AG04450 (cell line): ENCODE data around the gene PNLDC1. TPM values are rescaled to one million over a fixed set of nuclear protein-coding genes. Genes with fewer than 3 reads are reported as not detected.
A peak's percentile ranks its signal among the peaks of the same experiment; 100 is the strongest.
"Not testable (repeated sequence)": the region's sequence is repeated elsewhere in the genome, so short reads cannot be mapped to it uniquely, and the experiment has no call there.

ENCODE experiments used
- CTCF ChIA-PET: fragments of 300-600, 350-600 bp; formaldehyde crosslinking; extraction: SDS; loops from one replicate; lab custom pipeline; 2022; ENCODE audit warnings: antibody characterized with exemption, inconsistent platforms; lab: Charles Lee
- POLR2A ChIA-PET: fragments of 350-600 bp; formaldehyde crosslinking; extraction: SDS; loops from one replicate; lab custom pipeline; 2021; ENCODE audit warnings: antibody characterized with exemption, inconsistent platforms; lab: Yijun Ruan, JAX
- DNase-seq: peaks from one replicate; pipeline ENCODE4 v3.0.0-alpha.2; 2011; ENCODE audit warnings: low read depth, low spot score
- H3K27ac ChIP-seq: one replicate; pipeline ENCODE4 v1.5.1; 2012; ENCODE audit warnings: low read depth, low read length, control low read depth
- H3K27me3 ChIP-seq: one replicate; pipeline ENCODE4 v1.6.0; 2012; ENCODE audit warnings: low read length; ENCODE audit not compliant: control insufficient read depth, insufficient read depth
- H3K4me3 ChIP-seq: 2 replicates; pipeline ENCODE4 v1.5.1; 2011; ENCODE audit warnings: mild to moderate bottlenecking, low read depth, low read length, control low read depth
- H3K9me3 ChIP-seq: 2 replicates; pipeline ENCODE4 v1.5.1; 2012; ENCODE audit warnings: low read length; ENCODE audit not compliant: control insufficient read depth, insufficient read depth
- polyA plus RNA-seq: library from polyadenylated mRNA; depleted of rRNA; stranded (reverse); fragments of >200 nt; gene quantifications from 2 replicates; pipeline ENCODE4 v1.2.3, GENCODE V29; 2011
- TF ChIP-seq, protein P1 (sequence below): IDR thresholded peaks from 2 replicates; pipeline ENCODE4 v1.5.1; 2011; ENCODE audit warnings: low read depth, low read length, control low read depth, inconsistent platforms

The PNLDC1 gene
- polyA plus RNA-seq, 1 experiment = 0.19 TPM

DNA sequence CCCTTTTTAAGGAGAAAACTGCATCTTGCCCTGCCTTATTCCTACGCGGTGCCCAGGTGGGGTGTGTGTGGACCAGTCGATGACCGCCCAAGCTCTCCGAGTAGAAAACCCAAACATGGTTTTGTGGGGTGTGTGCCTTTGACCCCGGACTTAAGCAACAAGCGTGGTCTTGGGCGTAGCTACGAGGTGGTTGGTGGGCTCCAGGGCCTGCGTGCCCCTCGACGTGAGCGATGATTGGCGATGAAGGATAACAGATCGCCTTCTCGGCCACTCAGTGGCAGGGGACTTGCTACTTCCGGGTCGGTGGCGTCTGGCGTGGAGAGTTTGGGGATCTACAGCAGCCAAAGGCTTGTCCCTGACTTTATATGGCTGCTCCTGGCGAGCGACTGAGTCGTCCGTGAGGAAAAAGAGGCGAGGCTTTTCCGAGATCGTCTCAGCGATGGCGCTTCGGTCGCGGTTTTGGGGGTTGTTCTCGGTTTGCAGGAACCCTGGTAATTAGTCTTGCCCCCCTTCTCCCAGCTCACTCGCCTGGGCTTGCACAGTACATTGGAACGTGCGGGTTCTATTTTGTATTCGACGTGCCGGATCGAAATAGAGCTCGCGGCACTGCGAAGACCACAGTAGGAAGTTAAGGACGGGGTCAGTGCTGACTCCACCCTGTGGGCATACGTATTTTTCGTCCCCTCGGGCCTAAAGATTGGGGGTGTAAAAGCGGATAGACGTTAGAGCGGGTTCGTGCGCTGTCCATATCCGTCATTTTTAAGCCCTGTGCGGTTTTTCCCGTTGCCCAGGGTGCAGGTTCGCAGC lies 9.7 kb upstream of the PNLDC1 start, which contains the start of gene MRPL18:
Gene MRPL18 (plus strand): TSS at position 319 of the 807 bp plus-strand sequence. CDS start 121 bp downstream, at position 440.
- ChIA-PET CTCF (interaction anchor here (0.7 to 2.7 kb wide), 4 partner anchors 63 to 298 kb away, joined by 3 to 16 read pairs (median 4); no protein-coding TSS in a partner anchor), POLR2A (interaction anchor here (0.6 to 3.2 kb wide), 8 partner anchors 29 to 1773 kb away, joined by 3 to 31 read pairs (median 7); partner anchors contain the start of genes ACAT2, SOD2 and WTAP)
- Histone ChIP-seq H3K27ac (peak within 1 kb of the TSS; percentile 83), H3K27me3 (no peaks in the 10 kb centered on the region), H3K9me3 (peaks cover 4% of the 10 kb centered on the region; the same call in 1 of the 2 replicates), H3K4me3 (peak within 1 kb of the TSS; percentile 98)
- peak; percentile 93 for DNase-seq
- TF ChIP-seq, protein P1, sequence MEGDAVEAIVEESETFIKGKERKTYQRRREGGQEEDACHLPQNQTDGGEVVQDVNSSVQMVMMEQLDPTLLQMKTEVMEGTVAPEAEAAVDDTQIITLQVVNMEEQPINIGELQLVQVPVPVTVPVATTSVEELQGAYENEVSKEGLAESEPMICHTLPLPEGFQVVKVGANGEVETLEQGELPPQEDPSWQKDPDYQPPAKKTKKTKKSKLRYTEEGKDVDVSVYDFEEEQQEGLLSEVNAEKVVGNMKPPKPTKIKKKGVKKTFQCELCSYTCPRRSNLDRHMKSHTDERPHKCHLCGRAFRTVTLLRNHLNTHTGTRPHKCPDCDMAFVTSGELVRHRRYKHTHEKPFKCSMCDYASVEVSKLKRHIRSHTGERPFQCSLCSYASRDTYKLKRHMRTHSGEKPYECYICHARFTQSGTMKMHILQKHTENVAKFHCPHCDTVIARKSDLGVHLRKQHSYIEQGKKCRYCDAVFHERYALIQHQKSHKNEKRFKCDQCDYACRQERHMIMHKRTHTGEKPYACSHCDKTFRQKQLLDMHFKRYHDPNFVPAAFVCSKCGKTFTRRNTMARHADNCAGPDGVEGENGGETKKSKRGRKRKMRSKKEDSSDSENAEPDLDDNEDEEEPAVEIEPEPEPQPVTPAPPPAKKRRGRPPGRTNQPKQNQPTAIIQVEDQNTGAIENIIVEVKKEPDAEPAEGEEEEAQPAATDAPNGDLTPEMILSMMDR = no peak

DNA sequence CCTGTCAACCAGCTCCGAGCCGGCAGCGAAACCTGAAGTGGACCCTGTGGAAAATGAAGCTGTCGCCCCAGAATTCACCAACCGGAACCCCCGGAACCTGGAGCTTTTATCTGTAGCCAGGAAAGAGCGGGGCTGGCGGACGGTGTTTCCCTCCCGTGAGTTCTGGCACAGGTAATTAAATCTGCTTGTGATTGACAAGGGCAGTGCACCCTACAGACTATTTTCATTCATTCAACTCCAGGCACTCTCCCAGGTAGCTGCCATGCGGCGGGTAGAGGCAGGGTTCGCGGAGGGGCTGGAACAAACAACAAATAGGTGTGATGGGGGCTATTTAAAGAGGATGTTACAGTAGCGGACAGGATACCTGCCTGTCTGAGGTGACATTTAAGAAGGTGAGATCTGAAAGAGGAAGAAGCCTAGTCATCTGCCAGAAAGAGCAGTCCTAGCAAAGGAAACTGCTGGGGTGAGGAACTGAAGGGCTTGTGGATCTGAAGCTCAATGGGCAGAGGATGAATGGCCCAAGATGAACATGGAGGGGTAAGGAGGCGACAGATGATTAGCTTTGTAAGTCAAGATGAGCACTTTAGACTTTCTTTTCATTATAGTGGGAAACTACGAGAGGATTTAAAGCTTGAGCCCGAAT lies 9.0 kb upstream of the PNLDC1 start:
- POLR2A ChIA-PET = interaction anchor here (1.4 to 3.2 kb wide), 3 partner anchors 30 to 239 kb away, joined by 4 to 20 read pairs (median 18); partner anchors contain the start of genes ACAT2 and WTAP
- DNase-seq = no peak

DNA sequence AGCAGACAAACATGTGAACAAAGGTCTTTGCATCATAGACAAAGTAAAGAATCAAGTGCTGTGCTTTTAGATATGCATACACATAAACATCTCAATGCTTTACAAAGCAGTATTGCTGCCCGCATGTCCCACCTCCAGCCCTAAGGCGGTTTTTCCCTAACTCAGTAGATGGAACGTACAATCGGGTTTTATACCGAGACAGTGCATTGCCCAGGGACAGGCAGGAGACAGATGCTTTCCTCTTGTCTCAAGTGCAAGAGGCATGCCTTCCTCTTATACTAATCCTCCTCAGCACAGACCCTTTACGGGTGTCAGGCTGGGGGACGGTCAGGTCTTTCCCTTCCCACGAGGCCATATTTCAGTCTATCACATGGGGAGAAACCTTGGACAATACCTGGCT lies 5.1 kb upstream of the PNLDC1 start:
- H3K4me3 ChIP-seq, H3K27ac ChIP-seq, CTCF ChIA-PET, H3K9me3 ChIP-seq, H3K27me3 ChIP-seq, DNase-seq, POLR2A ChIA-PET: not testable (repeated sequence)

More for the DNA sequence above, 9.0 kb upstream of the PNLDC1 start:
- H3K27me3 ChIP-seq = no peaks in the 10 kb centered on the region
- H3K27ac ChIP-seq = peak overlapping the region; percentile 83
- CTCF ChIA-PET = interaction anchor here (0.9 to 2.7 kb wide), 3 partner anchors 100 to 664 kb away, joined by 3 to 16 read pairs (median 3); no protein-coding TSS in a partner anchor
- peak overlapping the region; percentile 91 for H3K4me3 ChIP-seq
- TF ChIP-seq, protein P1 = no peak
- peaks cover 4% of the 10 kb centered on the region; the same call in 1 of the 2 replicates for H3K9me3 ChIP-seq

DNA sequence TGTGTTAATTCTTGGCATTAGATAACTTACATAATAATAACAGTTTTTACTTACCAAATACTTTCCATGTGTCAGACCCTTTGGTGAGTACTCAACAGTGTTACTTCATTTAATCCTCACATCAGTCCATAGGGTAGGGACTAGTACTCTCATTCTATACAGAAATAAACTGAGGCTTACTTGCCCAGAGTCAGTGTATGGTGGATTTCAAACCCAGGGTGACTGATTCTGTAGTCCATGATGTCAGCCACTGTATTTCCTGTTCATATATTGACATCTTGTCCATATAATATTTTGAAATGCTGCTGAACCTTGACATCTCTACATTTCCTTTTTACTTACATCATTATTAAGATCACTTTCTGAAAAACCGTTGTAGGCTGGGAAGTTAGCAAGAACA lies 2.5 kb upstream of the PNLDC1 start:
- POLR2A ChIA-PET = no interaction called here
- no peak overlapping the region for H3K4me3 ChIP-seq
- H3K27ac ChIP-seq = no peak overlapping the region
- CTCF ChIA-PET = no interaction called here
- H3K9me3 ChIP-seq = no peaks in the 10 kb centered on the region; the same call in 1 of the 2 replicates
- no peaks in the 10 kb centered on the region for H3K27me3 ChIP-seq
- TF ChIP-seq, protein P1 = no peak
- DNase-seq = no peak

DNA sequence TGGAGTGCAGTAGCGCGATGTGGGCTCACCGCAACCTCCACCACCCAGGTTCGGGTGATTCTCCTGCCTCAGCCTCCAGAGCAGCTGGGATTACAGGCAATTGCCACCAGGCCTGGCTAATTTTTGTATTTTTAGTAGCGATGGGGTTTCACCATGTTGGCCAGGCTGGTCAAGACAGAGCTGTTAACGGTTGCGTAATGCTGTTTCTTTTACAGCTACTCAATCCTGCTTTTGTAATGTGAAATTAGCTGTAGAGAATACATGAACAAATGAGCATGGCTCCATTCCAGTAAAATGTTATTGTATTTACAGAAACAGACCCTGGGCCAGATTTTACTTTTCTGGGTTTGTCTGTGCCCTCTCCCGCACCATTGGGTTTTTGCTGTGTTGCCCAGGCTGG lies 1.9 kb downstream of the PNLDC1 start:
- TF ChIP-seq, protein P1 = no peak
- H3K27me3 ChIP-seq = peaks cover 3% of the 10 kb centered on the region
- no peak overlapping the region for H3K4me3 ChIP-seq
- H3K27ac ChIP-seq = no peak overlapping the region
- H3K9me3 ChIP-seq = no peaks in the 10 kb centered on the region; the same call in 1 of the 2 replicates
- no peak for DNase-seq
- ChIA-PET CTCF (no interaction called here), POLR2A (no interaction called here)
